Mesodermal cell (in vitro differentiated cells): ENCODE results near the gene PTPRCAP.

Source experiments
- H3K27ac ChIP-seq: 2 replicates; pipeline ENCODE4 v1.7.0; 2013; ENCODE audit warnings: mild to moderate bottlenecking, low read depth, low read length, moderate library complexity; ENCODE audit not compliant: severe bottlenecking
- H3K36me3 ChIP-seq: 2 replicates; pipeline ENCODE4 v1.7.1; 2013; ENCODE audit warnings: mild to moderate bottlenecking, low read length, moderate library complexity; ENCODE audit not compliant: control insufficient read depth, insufficient read depth
- H3K4me1 ChIP-seq: one replicate; pipeline ENCODE4 v1.7.1; 2013; ENCODE audit warnings: mild to moderate bottlenecking, low read length; ENCODE audit not compliant: insufficient read depth, control insufficient read depth, poor library complexity, severe bottlenecking
- H3K4me3 ChIP-seq: 2 replicates; pipeline ENCODE4 v1.7.0; 2013; ENCODE audit warnings: low read length, control low read depth, mild to moderate bottlenecking; ENCODE audit not compliant: insufficient read depth, poor library complexity, severe bottlenecking; ENCODE audit errors: extremely low read depth
- H3K9me3 ChIP-seq: 2 replicates; pipeline ENCODE4 v1.7.1; 2013; ENCODE audit warnings: mild to moderate bottlenecking, low read length, moderate library complexity; ENCODE audit not compliant: control insufficient read depth
- WGBS, 2 experiments: methylation state at CpG; one replicate each; pipeline ENCODE4 v1.1.5; 2013; ENCODE audit warnings: missing lambda C conversion rate in 2 of 2; ENCODE audit not compliant: insufficient coverage in 2 of 2; 5-methylcytosine and 5-hydroxymethylcytosine counted together

Gene PTPRCAP

DNA sequence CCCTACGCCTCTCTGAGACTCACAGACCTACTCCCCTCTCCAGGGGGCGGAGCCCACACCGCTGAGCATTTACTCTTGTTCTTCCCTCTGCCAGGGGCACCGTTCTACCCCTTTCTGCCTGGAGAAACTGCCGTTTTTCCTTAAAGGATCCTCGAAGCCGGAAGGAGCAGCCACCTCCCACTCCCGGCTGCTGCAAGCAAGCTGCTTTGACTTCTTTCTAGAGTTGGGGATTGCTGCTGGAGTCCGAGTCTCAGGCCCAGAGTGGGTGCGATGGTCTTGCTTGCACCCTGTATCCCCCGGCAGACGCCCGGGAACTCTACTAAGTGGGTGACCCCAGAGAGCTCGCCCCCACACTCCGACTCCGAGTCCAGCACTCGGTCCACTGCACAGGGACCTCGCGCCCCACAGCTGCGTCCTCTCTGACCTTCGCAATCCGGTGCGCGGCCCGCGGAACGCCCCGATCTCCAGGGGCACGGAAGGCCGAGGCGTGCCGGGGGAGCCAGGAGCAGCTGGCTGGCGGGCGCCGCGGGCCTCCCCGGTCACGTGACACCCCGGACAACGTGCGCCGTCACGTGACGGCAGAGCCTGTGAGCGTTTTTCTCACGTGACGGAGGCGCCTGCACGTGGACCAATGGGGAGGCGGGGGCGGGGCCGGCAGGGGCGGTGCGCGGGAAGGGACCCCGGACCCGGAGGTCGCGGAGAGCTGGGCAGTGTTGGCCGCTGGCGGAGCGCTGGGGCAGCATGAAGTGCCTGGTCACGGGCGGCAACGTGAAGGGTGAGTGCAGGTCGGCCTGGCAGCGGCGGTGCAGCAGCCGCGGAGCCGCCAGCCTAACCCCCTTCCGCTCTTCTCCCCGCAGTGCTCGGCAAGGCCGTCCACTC, 45.9 kb downstream of the PTPRCAP start, which contains the start of gene RAD9A:
Gene RAD9A, plus strand, starts transcription at position 683 of the 879 bp plus-strand sequence. Its CDS starts 59 bp downstream, at position 742.
- Histone ChIP-seq H3K27ac (peak within 1 kb of the TSS; percentile 89), H3K9me3 (no peaks in the 10 kb centered on the region), H3K36me3 (peaks cover 15% of the 10 kb centered on the region), H3K4me3 (peak within 1 kb of the TSS; percentile 82), H3K4me1 (peaks cover 9% of the 10 kb centered on the region)
- WGBS, 2 experiments, result 1% methylated on average over 70 to 71 of the region's 75 CpGs

DNA sequence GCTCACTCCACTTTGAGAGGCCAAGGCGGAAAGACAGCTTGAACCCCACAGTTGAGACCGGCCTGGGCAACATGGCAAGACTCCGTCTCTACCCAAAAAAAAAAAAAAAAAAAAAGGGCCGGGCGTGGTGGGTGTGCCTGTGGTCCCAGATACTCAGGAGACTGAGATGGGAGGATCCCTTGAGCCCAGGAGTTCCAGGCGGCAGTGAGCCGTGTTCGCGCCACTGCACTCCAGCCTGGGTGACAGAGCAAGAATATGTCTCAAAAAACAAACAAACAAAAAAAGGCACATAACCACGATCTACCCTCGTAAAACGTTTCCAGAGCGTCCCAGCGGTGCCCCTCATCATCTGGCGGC, 46.6 kb downstream of the PTPRCAP start:
- Histone ChIP-seq H3K9me3 (no peaks in the 10 kb centered on the region), H3K36me3 (peaks cover 15% of the 10 kb centered on the region), H3K4me1 (peaks cover 9% of the 10 kb centered on the region), H3K4me3 (peak overlapping the region; percentile 82), H3K27ac (peak overlapping the region; percentile 89)
- WGBS, 2 experiments, result 9 to 11% methylated on average over 10 of the region's 15 CpGs

GRCh38 chr11:67389477-67389876, 48.0 kb downstream of the PTPRCAP start:
- WGBS, 2 experiments, result 75% methylated on average over 5 to 6 of the region's 6 CpGs
- H3K4me1 ChIP-seq, result peaks cover 9% of the 10 kb centered on the region
- H3K4me3 ChIP-seq, result no peak overlapping the region
- no peaks in the 10 kb centered on the region for H3K9me3 ChIP-seq
- no peak overlapping the region for H3K27ac ChIP-seq
- H3K36me3 ChIP-seq, result peaks cover 9% of the 10 kb centered on the region

GRCh38 chr11:67387518-67387917, 50.0 kb downstream of the PTPRCAP start:
- Histone ChIP-seq H3K4me3 (no peak overlapping the region), H3K9me3 (no peaks in the 10 kb centered on the region), H3K4me1 (peaks cover 7% of the 10 kb centered on the region), H3K27ac (no peak overlapping the region), H3K36me3 (no peaks in the 10 kb centered on the region)
- WGBS, 2 experiments, result 46 to 73% methylated on average over 3 of the region's 6 CpGs

GRCh38 chr11:67387069-67387468, 50.4 kb downstream of the PTPRCAP start:
- Histone ChIP-seq H3K9me3 (no peaks in the 10 kb centered on the region), H3K4me3 (no peak overlapping the region), H3K4me1 (peaks cover 10% of the 10 kb centered on the region), H3K36me3 (no peaks in the 10 kb centered on the region), H3K27ac (no peak overlapping the region)
- 34 to 49% methylated on average over 7 to 8 of the region's 9 CpGs for WGBS, 2 experiments
